Omental fat pad (tissue), 4 donors: ENCODE results near the gene CAPN9. TPM values are rescaled to one million over a fixed set of nuclear protein-coding genes. Genes with fewer than 3 reads are reported as not detected.
"Not testable (repeated sequence)": the region's sequence is repeated elsewhere in the genome, so short reads cannot be mapped to it uniquely, and the experiment has no call there.

Source experiments
- ATAC-seq: fragments of 150-250 bp; one replicate; pipeline ENCODE4 v1.9.1; 2016; ENCODE audit warnings: mild to moderate bottlenecking, moderate library complexity; ENCODE audit not compliant: low FRiP score
- DNase-seq: peaks from one replicate; pipeline ENCODE4 v3.0.0-alpha.2; 2019; ENCODE audit warnings: low spot score
- CTCF ChIP-seq, 3 donors: fragments of 450-650 bp; IDR thresholded peaks; one replicate each; pipeline ENCODE4 v1.5.1; 2016 to 2017; ENCODE audit warnings: antibody characterized with exemption in 3 of 3, mild to moderate bottlenecking in 3 of 3, moderate library complexity in 2 of 3
- total RNA-seq, 4 donors: library from RNA; depleted of rRNA; stranded (reverse); fragments of >200 nt; gene quantifications; one replicate each; pipeline ENCODE4 v1.1.0, GENCODE V29; 2016

CAPN9 gene
- total RNA-seq, 4 donors from 2014 or later: not detected

- TF ChIP-seq CTCF (IDR thresholded peaks at IDR 0.05): no peak
- ATAC-seq (no peak), DNase-seq (no peak)
These were observed 16.9 kb downstream of the CAPN9 start for GRCh38 chr1:230763927-230764591.

- no peak for TF ChIP-seq CTCF (IDR thresholded peaks at IDR 0.05)
- ATAC-seq (no peak), DNase-seq (no peak)
These were observed 19.1 kb downstream of the CAPN9 start for GRCh38 chr1:230766318-230766717.

GRCh38 chr1:230767859-230768612, 20.8 kb downstream of the CAPN9 start:
- not testable (repeated sequence) for DNase-seq, ATAC-seq

DNA sequence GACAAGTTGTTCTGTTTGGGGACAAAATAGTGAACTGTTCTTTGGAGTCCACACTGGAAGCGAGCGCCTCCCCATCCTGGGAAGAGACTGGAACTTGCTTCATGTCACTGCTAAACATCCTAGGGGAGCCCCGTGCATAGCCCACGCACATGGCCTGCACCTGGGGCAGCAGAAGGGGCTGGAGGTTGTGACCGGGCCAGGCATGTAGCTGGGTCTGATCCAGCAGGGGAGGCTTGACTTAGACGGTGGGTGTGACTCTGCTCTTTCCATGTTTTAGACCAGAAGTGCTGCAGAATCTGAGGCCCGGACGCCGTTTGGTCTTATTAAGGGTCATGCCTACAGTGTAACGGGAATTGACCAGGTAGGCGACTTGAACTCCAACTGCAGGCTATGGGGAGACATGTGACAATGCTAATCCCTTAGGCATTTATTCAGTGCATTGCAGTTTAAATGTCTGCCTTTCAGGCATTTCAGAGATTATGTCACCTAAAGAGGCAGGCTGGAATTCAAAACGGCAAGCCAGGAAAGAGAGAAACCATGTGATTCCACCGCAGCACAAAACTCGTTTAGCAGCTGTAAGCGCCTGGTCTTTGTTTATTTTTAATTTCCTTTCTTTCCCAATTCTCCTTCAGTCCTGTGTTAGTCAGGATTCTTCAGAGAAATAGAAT, 21.8 kb downstream of the CAPN9 start:
- no peak for DNase-seq
- TF ChIP-seq CTCF (IDR thresholded peaks at IDR 0.05): no peak
- ATAC-seq: no peak

DNA sequence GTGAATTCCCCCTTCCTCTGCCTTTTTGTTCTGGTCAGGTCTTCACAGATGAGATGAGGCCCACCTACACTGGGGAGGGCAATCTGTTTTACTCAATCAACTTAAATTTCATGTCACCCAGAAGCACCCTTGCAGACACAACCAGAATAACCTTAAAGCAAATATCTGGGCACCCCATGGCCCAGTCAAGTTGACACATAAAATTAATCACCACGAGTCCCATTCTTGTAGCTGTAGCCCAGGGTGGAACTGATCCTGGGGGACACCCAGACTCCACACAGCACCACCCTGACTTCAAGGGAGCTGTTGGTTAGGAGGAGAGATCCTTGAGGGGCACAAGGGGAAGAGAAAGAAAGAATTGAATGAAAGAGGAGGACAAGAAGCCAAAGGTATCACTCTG, 23.1 kb downstream of the CAPN9 start:
- no peak for DNase-seq
- no peak for ATAC-seq
- no peak for TF ChIP-seq CTCF (IDR thresholded peaks at IDR 0.05)

DNA sequence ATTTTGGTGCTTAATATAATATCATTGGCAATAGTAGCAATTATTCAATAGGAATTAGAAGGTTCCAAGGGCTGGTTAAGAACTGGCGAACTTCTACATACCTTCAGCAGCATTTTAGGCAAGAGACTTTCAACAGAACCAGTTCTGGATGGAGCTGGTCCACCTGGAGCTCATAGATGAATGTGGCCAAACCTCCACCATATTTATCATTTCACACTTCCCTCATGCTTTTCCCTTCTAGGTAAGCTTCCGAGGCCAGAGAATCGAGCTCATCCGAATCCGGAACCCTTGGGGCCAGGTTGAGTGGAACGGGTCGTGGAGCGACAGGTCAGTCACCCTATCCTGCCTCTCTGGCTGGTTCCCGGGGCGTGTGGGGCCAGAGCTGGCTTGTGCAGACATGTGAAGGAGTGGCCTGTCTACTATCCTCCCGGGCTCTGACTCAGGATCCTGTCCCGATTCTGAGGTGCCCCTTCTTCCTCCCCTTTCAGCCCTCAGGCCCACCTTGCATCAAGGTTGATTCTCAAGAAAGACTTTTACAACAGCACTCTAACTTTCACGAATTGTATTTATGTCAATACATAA, 24.7 kb downstream of the CAPN9 start:
- TF ChIP-seq CTCF (IDR thresholded peaks at IDR 0.05): no peak
- DNase-seq: no peak
- ATAC-seq: no peak
